HG03354 (cell line): ENCODE measurements around the gene SP4.
"Not testable (repeated sequence)": the region's sequence is repeated elsewhere in the genome, so short reads cannot be mapped to it uniquely, and the experiment has no call there.

Experiments used
- ATAC-seq: cut with Tn5 transposase; IDR thresholded peaks from one replicate; pipeline ENCODE4 v1.9.1; 2021; ENCODE audit warnings: mild to moderate bottlenecking; ENCODE audit not compliant: unreplicated experiment, poor library complexity, severe bottlenecking

SP4 gene

GRCh38 chr7:21507627-21508343 is 79.9 kb downstream of the SP4 start:
- ATAC-seq = no peak

GRCh38 chr7:21508538-21508937 is 80.7 kb downstream of the SP4 start:
- no peak for ATAC-seq

GRCh38 chr7:21514062-21514461 is 86.2 kb downstream of the SP4 start:
- ATAC-seq = no peak

GRCh38 chr7:21524680-21525079 is 96.8 kb downstream of the SP4 start:
- no peak for ATAC-seq

- no peak for ATAC-seq
Measured at GRCh38 chr7:21526007-21526406, 98.1 kb downstream of the SP4 start.

GRCh38 chr7:21526448-21526847 is 98.6 kb downstream of the SP4 start:
- no peak for ATAC-seq

GRCh38 chr7:21532485-21532884 is 104.6 kb downstream of the SP4 start:
- not testable (repeated sequence) for ATAC-seq

GRCh38 chr7:21533646-21534045 is 105.8 kb downstream of the SP4 start:
- ATAC-seq = not testable (repeated sequence)

GRCh38 chr7:21536445-21537118 is 108.7 kb downstream of the SP4 start:
- ATAC-seq = not testable (repeated sequence)

- ATAC-seq = no peak
Measured at GRCh38 chr7:21538936-21539495, 111.1 kb downstream of the SP4 start.

GRCh38 chr7:21542891-21543527 is 115.1 kb downstream of the SP4 start, which contains the start of gene DNAH11:
DNAH11 (plus strand) TSS chr7:21543039; CDS start chr7:21543246, 207 bp downstream.
- no peak for ATAC-seq

GRCh38 chr7:21543528-21544302 is 115.8 kb downstream of the SP4 start:
- ATAC-seq = no peak

GRCh38 chr7:21544303-21544656 is 116.4 kb downstream of the SP4 start:
- ATAC-seq = no peak

GRCh38 chr7:21544715-21545114 is 116.8 kb downstream of the SP4 start:
- ATAC-seq = no peak

- no peak for ATAC-seq
Measured at GRCh38 chr7:21547501-21547900, 119.6 kb downstream of the SP4 start.

- no peak for ATAC-seq
Measured at GRCh38 chr7:21548491-21548890, 120.6 kb downstream of the SP4 start.

- no peak for ATAC-seq
Measured at GRCh38 chr7:21550076-21550475, 122.2 kb downstream of the SP4 start.

- ATAC-seq = no peak
Measured at GRCh38 chr7:21550821-21551531, 123.1 kb downstream of the SP4 start.

GRCh38 chr7:21562385-21562784 is 134.5 kb downstream of the SP4 start:
- ATAC-seq = no peak
